HG03097 (cell line): Measurements from ENCODE around the gene RFTN2.
"Not testable (repeated sequence)": the region's sequence is repeated elsewhere in the genome, so short reads cannot be mapped to it uniquely, and the experiment has no call there.

ENCODE experiments used
- ATAC-seq: cut with Tn5 transposase; IDR thresholded peaks from one replicate; pipeline ENCODE4 v1.9.1; 2021; ENCODE audit not compliant: unreplicated experiment, low FRiP score

Gene RFTN2

DNA sequence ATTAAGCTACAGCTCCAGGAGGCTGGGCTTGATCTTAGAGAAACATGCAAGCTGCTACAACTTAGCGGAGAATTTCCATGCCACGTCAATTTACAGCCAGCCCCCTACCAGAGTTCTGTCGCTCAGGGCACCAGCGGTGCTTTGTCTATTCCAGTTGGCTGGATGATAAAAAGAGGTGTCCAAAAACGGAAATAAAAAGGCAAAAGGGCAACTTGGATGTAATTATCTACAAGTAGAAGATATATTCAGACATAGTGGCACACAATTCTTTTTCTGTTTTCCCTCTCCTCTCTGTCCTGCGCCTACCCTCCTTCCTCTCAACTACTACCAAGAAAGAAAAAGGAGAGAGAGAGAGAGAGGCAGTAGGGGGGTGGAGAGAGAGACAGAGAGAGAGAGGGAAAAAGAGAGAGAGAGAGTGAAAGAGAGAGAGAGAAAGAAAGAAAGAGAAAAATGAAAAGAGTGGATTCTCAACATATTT lies 363 bp upstream of the RFTN2 start:
- ATAC-seq: no peak

DNA sequence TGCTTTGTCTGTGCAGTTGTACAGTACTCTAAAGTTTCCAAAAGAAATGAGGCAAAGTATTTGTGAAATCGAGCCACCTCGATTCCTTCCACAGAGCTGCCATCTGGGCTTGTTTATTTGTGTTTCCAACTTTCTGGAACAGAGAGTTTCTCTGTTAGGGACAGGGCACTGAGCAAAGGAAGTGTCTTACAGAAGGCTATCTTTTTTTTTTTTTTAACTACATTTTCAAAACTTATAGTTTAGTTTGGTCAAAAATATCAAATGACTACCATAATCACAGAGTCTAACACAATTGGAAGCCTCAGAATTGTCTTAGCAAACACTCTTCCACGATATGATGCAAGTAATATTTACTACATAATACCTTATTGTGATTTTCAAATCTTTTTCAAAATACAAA lies 796 bp downstream of the RFTN2 start:
- ATAC-seq: no peak

DNA sequence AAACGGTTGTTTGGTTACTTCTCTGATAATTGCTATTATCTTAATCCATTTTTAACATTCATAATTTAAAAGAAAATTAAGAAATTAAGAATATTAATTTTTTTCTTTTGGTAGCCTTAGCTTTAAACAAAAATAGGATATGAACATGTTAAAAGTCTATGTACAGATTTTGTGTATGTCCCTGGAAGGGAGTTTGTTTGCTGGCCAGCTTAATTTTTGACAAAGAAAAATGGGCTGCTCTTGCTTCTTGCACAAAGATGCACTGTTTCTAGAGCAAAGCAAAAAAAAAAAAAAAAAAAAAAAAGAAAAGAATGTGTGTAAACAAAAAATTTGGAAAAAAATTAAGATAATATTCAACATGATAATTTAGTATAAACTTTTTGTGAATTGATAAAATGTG lies 1.3 kb downstream of the RFTN2 start:
- no peak for ATAC-seq

DNA sequence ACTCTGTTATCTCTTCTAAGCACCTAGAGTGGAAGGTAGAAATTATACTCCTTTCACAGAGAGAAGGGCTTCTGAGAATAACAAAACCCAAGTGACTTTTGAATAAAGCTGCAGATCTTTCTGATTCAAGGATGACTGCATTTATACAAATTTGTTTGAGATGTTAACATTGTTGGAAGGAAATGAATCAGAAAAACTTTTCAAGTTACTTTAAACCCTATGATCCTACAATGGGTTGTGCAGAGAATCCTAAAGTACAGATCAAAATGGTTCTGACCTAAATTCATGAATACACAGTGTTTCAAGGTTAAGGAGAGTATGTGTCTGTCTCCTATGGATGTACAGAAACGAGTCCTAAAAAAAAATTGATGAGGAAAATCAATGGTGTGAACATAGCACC lies 1.8 kb downstream of the RFTN2 start:
- no peak for ATAC-seq

DNA sequence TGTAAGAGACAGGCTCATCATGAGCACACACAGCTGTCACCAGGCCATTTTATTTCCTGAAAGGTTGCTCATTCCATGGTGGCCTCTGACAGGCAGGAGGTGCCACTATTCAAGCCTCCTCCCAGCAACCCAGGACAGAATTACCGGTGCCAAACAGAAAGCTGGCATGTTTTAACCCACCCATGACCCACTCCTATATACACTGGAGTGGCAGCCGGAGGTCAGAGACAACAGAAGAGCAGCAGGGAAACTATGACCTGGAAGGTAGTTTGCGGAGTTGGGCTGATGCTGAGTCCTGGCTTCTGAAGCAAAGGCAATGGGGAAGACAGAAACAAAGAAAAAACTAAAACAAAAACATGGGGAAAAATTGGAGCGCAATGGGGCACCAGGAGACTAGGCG lies 2.3 kb downstream of the RFTN2 start:
- no peak for ATAC-seq

DNA sequence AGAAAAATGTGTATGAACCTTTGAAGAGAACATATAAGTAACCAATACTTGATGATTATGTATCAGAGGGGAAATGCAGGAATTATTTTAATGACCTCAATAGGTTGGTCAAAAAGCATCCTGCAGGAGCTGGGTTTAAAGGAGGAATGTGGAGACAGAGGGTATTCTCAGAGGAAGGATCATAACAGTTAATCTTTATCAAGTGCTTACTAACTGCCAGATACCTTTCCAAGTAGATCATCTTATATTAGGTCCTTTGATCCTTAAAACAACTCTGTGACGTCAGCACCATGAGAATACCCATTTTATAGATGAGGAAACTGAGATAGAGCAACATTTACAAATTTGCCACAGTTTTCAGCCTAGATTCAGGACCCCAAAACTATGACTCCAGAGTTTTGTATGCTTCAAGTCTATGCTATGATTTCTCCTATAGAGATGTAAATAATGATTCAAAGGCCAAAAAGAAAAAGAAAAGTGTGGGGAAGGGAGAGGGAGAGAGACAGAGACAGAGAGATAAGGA lies 3.0 kb downstream of the RFTN2 start:
- no peak for ATAC-seq

DNA sequence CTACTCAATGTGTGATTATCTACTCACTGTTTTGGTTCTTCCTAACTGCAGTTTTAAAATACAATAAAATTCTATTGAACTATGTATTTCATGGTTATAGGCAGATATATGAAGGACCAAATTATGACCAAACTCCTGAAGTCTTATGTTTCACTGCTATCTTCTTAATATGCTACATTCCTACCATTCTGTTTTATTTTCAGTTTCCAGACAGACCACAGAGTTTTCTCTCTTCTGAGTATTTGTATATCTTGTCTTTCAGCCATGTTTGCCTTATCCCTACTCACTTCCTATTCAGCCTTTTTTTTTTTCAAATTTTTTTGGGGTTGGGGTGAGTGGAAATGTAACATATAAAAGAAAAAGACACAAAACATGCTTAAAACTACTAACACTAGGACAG lies 6.3 kb downstream of the RFTN2 start:
- no peak for ATAC-seq

DNA sequence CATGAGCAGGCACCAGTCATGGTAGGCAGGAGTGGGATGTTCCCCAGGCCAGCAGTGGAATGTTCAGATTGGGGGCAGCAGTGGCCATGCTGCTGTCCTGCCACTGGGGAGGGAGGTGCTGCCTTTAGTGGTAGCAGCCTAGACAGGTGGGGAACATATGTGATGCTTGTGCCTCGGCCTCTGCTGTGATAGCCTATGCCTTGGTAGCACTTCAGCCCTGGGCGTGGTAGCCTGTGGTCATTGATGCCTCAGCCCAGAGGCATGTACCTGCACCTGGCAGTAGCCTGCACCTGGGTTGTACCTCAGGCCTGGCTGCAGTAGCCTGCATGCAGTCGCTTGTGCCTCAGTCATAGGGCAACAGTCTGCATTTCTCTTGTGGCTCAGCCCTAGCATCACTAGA lies 7.1 kb downstream of the RFTN2 start:
- no peak for ATAC-seq

DNA sequence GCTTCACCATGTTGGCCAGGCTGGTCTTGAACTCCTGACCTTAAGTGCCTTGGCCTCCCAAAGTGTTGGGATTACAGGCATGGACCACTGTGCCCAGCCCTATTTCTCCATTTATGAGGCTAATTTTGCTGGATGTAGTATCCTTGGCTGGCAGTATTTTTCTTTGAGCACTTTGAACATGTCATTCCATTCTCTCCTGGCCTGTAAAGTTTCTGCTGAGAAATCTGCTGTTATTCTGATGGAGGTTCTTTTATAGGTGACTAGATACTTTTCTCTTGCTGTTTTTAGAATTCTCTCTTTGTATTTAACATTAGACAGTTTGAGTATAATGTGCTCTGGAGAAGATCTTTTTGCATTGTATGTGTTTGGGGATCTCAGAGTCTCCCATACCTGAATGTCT lies 9.1 kb downstream of the RFTN2 start:
- ATAC-seq: no peak

DNA sequence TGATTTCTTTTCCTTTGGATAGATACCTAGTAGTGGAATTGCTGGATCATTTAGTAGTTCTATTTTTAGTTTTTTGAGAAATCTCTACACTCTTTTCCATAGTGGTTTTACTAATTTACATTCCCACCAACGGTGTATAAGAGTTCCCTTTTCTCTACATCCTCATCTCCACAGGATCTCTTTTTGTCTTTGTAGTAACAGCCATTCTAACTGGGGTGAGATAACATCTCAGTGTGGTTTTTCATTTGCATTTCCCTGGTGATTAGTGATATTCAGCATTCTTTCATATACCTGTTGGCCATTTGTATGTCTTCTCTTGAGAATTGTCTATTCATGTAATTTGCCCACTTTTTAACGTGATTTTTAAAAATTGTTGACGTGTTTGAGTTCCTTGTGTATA lies 13.8 kb downstream of the RFTN2 start:
- no peak for ATAC-seq

DNA sequence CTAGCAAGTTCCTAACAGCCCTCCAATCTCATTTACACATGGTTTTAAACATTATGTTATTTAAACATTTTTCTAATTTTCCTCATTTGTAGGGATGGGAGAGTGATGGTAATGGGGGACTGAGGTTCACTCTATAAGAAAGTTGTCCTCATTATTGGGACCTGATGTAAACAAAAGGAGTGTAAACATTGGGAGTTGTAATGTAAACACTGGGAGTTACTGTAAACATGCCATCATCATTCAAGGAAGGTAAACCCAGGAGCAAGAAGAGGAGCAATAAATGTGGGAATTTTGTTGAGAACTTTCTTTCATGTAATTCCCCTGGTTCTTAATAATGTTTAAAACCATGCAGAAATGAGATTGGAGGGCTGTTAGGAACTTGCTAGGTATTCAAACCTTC lies 17.8 kb downstream of the RFTN2 start:
- ATAC-seq: no peak

DNA sequence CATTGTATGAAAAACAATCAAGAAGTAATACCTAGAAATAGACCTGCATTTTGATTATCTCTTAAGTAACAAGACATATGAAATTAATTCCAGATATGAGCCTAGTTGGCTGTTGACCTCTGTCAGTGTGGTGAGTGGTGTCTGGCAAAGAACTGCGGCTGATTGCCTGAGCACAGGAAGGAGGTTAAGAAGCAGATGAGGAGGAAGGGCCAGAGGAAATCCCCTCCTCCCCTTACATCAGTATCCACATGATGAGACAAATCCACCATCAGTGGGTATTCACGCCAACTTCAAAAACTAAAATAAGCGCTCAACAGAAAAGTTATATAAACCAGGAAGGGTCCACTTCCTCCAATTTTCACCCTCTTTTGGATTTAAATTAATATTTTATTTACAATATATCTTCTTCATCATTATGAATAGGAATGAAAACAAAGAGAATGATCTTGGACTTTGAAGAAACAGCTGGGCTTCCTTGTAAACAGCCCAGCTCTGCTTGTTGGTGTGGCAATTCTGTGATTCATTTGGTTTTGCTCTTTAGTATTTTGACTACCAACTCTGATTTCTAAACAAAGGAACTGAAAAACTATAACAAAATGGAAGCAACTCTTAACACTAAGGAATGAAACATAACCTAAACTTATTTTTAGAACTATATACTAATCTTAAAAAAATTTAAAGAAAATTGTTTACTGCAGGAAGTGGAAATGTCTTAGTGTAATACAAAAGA lies 27.3 kb downstream of the RFTN2 start:
- no peak for ATAC-seq

DNA sequence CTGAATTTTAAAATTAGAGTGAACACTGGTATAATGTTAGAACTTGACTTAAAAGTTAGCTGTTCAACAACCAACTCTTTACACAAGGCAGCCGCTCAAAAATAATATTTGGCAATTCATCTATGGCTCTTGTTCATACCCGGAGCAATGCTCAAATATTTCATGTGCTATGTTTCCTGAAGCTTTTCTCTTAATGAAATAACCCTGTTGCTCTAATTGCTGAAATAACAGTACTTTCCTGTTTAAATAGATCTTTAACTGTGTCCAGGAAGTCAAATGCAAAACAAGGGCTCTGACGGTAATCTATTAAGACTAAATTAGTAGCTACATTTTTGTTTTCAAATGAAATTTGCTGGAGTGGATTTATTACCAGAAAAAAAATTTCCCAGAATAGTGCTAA lies 33.7 kb downstream of the RFTN2 start:
- no peak for ATAC-seq

DNA sequence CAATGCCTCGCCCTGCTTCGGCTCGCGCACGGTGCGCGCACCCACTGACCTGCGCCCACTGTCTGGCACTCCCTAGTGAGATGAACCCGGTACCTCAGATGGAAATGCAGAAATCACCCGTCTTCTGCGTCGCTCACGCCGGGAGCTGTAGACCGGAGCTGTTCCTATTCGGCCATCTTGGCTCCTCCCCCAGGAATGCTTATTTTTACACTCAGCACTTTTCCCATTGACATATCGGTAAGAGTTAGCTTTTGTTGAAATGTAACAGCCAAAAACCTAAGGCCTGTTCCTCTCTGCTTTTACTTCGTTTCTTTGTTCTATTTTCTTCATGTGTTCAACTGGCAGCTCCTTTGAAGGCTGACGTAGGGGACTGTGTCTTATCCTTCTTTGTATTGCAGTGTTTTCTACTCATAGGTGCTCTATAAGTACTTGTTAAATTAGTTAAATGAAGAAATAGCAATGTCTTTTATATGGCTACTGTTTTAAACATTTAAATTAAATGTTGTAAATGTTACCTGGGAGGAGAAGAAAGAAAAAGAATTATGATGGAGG lies 34.7 kb downstream of the RFTN2 start:
- ATAC-seq: not testable (repeated sequence)

DNA sequence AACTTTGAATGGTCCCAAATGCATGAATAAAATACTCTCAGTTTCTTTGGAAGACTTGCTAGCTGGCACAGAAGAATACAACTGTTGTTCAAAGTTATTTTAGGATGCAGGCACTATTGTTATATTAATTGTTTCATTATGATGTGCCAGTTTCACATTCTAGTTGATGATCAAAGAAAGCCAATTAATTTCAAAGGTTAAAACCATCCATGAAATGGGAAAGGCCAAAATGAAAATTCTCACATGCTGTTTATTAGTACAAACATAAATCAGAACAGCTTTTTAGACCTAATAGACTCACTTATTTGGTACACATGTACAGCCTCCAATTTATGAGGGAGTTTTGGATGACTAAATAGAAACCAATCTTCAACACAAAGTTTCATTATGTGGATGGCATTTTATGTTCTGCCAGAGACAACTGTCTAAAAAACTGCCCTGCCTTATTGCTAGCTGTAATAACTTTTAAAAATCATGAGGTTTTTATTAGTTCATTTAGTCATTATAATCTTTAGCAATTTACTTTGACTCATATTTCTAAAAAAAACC lies 42.2 kb downstream of the RFTN2 start:
- no peak for ATAC-seq

DNA sequence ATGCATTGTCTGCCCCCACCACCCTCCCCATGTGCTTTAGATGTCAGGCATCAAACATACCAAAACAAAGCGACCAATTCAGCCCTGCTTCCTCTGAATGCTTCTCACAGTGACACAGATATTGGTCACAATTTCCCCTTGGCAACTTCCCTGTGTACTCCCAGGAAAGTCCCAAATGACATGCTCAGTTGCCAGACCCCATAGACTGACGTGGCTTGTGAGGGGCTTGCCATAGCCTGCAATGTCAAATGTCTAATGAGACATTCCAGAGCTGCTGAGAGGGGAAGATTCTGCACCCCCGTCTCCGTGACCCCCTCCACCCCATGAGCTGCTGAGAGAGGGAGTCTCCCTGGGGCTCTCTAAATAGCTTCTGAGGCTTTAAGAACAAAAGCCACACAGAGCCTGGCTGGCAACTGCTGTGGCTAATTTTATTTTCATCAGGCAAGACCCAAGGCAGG lies 47.3 kb downstream of the RFTN2 start:
- ATAC-seq: no peak

DNA sequence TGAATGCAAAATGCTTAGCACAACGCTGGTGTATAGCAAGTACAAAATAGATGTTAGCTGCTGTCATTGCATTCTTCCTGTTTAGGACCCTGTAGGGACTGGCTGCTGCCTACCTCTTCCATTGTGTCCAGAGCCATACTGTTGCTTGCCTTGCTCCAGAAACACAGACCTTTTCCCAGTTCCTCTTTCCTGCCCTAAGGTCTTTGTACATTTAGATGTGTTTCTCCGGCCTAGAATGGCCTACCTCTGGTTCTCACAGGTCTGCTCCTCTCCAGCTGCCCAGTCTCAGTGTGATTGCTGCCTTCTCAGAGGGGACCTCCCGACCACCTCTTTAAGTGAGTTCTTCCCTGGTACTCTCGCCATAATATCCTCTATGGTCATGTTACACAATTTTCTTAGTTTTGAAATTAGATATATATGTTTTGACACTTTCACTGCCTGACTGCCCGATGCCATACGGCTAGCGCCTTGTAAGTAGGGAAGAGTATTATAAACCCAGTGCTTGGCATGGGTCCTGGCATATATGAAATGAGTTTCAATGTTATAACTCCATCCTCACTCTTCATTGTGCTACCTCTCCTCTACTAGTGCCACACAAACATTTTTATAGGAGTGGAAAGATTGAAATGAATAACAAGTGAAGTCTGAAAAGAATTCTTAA lies 48.3 kb downstream of the RFTN2 start:
- no peak for ATAC-seq

DNA sequence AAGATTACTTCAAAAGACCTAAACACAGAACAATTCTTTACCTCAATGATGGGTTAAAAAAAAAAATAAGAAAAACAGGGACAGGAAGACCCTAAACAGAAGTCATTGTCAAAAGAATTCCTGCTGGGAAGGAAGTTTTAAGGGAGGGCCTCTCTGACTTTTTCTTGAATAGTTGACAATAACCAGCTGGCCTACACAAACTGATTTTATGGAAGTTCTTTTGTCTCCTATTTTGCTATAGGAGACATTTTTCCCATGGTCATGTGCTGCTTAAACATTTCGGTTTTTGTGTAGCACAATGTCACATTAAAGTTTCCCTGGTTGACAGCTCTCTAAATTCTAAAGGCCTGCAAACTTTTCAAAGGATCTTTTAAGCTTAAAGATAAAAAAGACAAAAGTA lies 55.3 kb downstream of the RFTN2 start:
- no peak for ATAC-seq

DNA sequence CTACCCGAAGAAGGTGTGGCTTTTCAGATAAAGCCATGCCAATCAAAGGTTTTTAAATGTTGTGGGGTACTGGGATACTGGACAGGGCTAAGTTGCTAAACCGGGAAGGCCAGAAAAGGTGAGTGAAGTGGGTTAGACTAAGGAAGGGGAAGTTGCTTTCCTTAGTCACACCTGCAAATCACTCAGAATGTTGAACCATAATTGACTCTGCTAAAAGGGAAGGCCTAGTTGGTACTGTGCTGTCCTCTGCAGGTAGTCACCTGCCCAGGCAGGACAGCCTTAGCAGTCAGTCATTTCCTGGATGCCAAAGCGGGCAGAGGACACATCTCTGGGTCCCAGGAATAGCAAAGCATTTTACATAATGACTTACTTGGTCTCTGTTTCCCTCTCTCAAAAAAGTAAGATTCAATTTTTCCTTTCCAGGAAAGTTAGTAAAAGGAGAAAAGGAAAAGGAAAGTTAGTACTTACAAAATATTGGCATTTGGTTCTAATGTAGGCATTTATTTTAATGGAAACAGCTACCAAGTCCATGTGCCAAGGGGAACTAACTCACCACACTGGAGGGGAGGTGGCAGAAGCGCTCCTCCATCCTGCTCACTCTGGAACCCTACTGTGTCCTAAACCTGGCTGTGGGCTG lies 60.3 kb downstream of the RFTN2 start:
- ATAC-seq: no peak

DNA sequence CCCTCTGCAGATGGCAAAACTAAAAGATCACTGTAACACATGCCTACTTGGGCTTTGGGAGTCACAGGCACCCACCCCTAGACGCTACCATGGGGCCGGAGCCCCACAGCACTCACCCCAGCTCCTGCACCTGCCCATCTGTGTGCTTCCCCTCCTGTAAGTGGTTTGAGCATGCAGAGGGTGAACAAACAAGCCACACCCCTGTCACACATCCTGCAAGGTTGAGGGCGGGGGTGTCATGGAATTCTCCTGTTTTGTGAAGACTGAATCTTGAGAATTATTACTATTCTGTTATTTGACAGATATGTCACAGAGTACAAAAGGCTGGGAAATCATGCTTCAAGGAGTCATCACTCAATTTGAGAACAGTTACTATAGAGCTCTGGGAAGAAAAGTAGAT lies 60.9 kb downstream of the RFTN2 start:
- no peak for ATAC-seq

DNA sequence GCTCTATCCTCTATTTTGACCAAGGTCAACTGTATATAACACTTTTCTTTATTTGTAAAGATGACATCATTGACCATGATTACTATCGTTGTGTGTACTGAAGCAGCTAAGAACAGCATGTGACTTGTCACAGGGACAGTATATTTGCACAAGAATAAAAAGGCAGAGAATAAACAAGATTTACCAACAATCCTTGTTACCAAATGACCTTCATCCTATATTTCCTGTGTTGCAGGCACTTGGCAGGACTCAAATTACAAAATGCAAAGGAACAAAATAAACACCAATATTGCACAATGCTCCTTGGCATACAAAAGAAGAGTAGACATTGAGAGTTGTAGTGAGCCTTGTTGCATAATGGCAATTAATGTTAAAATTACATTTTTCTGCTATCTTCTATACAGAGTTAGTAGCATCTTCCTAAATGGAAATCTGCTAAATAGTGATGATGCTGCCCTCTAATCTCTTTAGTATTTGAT lies 61.8 kb downstream of the RFTN2 start:
- ATAC-seq: no peak
